Measurements from ENCODE around the gene AGBL1. TPM values are rescaled to one million over a fixed set of nuclear protein-coding genes. Genes with fewer than 3 reads are reported as not detected.

Gene AGBL1
- total RNA-seq, 1 donor from 2014 or later, result not detected

DNA sequence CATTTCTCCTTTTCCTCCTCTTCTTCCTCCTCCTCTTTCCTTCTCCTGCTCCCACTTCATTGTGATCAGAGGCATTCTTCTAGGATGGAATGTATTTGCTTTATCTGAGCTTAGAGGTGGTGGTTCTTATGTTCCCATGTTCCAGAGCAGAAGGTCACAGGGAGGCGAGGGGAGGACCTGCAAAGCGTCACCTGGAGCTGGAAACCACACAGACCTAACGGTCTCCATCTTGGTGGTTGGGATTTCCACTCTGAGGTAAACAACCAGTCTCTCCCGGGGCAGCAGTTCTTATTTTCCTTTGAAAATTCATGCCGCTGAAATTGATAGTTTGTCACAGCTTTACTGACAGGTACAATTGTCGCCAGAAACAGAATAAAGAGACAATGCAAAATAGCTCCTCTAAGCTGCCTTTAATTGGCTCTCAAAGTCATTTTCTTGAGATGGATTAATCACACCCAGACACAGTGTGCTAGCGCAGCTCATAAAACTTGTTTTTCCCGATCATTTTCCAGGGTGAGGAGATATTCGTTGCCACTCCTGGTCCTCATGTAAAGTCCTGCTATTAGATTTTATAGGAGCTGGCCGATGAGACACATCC lies 16.9 kb upstream of the AGBL1 start:
- Histone ChIP-seq H3K79me2 (ENCODE audit: insufficient read depth, low read length) (no peaks in the 10 kb centered on the region), H3K36me3 (ENCODE audit: insufficient read depth, low read length) (no peaks in the 10 kb centered on the region), H3K4me2 (ENCODE audit: low read length) (no peak overlapping the region), H3K4me3 (ENCODE audit: insufficient read depth, low read depth, low read length) (no peak overlapping the region), H3K27ac (ENCODE audit: low read depth, low read length) (no peak overlapping the region), H3K27me3 (ENCODE audit: insufficient read depth, low read length) (peaks cover 10% of the 10 kb centered on the region), H3K4me1 (ENCODE audit: insufficient read depth, low read length) (no peaks in the 10 kb centered on the region), H3K9me3 (ENCODE audit: insufficient read depth, low read depth, low read length) (no peaks in the 10 kb centered on the region), H2AFZ (ENCODE audit: low read depth, low read length) (no peak overlapping the region), H3K9ac (ENCODE audit: low read length) (no peak overlapping the region), H4K20me1 (ENCODE audit: insufficient read depth, low read length) (no peaks in the 10 kb centered on the region)
- H3K4me3 Mint-ChIP-seq (ENCODE audit: unreplicated experiment), result no peak overlapping the region
- TF ChIP-seq, protein P1, sequence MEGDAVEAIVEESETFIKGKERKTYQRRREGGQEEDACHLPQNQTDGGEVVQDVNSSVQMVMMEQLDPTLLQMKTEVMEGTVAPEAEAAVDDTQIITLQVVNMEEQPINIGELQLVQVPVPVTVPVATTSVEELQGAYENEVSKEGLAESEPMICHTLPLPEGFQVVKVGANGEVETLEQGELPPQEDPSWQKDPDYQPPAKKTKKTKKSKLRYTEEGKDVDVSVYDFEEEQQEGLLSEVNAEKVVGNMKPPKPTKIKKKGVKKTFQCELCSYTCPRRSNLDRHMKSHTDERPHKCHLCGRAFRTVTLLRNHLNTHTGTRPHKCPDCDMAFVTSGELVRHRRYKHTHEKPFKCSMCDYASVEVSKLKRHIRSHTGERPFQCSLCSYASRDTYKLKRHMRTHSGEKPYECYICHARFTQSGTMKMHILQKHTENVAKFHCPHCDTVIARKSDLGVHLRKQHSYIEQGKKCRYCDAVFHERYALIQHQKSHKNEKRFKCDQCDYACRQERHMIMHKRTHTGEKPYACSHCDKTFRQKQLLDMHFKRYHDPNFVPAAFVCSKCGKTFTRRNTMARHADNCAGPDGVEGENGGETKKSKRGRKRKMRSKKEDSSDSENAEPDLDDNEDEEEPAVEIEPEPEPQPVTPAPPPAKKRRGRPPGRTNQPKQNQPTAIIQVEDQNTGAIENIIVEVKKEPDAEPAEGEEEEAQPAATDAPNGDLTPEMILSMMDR (IDR thresholded peaks at IDR 0.05; ENCODE audit: insufficient read depth, low read depth, low read length), result no peak
- TF ChIP-seq EZH2 (IDR thresholded peaks at IDR 0.05; ENCODE audit: insufficient read depth, low read length), result no peak
- DNase-seq (ENCODE audit: low read depth), result no peak
- H3K4me1 Mint-ChIP-seq (ENCODE audit: low read depth, unreplicated experiment), result no peaks in the 10 kb centered on the region
- H3K36me3 Mint-ChIP-seq (ENCODE audit: low read depth, unreplicated experiment), result no peaks in the 10 kb centered on the region
- peaks cover 8% of the 10 kb centered on the region for H3K27me3 Mint-ChIP-seq (ENCODE audit: low read depth, unreplicated experiment)
- no peak for FAIRE-seq
- H3K9me3 Mint-ChIP-seq (ENCODE audit: unreplicated experiment), result peaks cover 6% of the 10 kb centered on the region
- H3K27ac Mint-ChIP-seq (ENCODE audit: unreplicated experiment), result no peak overlapping the region

DNA sequence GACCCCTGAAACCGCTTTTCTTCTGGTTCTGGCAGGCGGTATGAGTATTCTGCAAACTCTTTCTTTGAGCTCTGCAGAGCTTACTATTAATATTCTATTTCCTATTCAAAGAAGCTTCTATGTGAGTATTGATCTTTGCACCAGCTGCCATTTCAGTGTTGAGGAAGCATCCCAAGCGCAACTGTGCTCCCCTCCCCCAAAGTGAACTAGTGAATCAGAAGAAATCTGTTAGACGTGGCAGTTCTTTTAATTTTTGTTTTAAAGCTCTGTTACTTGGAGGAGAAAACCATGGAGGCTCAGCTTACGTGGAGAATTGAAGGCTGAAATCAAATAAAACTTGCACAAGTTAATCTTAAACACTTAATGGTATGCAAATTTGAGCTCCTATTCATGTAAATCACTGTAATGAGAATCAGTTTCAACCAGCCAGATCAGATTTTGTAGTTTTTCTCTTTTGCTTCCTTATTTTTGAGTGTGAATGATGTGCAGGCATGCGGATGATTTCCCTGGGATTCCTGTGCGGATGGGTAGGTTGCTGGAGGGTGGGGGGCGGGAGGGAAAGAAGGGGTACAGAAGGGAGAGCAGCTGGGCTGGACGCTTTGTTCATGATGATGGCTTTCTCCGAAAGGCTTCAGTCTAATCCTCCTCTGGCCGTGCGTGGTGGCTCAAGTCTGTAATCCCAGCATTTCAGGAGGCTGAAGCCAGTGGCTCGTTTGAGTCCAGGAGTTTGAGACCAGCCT lies 16.1 kb upstream of the AGBL1 start:
- no peaks in the 10 kb centered on the region for H3K4me1 ChIP-seq (ENCODE audit: insufficient read depth, low read length)
- no peak for DNase-seq (ENCODE audit: low read depth)
- no peak overlapping the region for H3K4me2 ChIP-seq (ENCODE audit: low read length)
- no peaks in the 10 kb centered on the region for H3K36me3 Mint-ChIP-seq (ENCODE audit: low read depth, unreplicated experiment)
- no peaks in the 10 kb centered on the region for H3K36me3 ChIP-seq (ENCODE audit: insufficient read depth, low read length)
- no peaks in the 10 kb centered on the region for H4K20me1 ChIP-seq (ENCODE audit: insufficient read depth, low read length)
- no peak for TF ChIP-seq EZH2 (IDR thresholded peaks at IDR 0.05; ENCODE audit: insufficient read depth, low read length)
- TF ChIP-seq, protein P1 (IDR thresholded peaks at IDR 0.05; ENCODE audit: insufficient read depth, low read depth, low read length), result no peak
- H3K4me1 Mint-ChIP-seq (ENCODE audit: low read depth, unreplicated experiment), result no peaks in the 10 kb centered on the region
- H2AFZ ChIP-seq (ENCODE audit: low read depth, low read length), result no peak overlapping the region
- no peak overlapping the region for H3K27ac ChIP-seq (ENCODE audit: low read depth, low read length)
- H3K4me3 Mint-ChIP-seq (ENCODE audit: unreplicated experiment), result no peak overlapping the region
- no peak overlapping the region for H3K9ac ChIP-seq (ENCODE audit: low read length)
- no peak for FAIRE-seq
- H3K9me3 Mint-ChIP-seq (ENCODE audit: unreplicated experiment), result peaks cover 6% of the 10 kb centered on the region
- no peak overlapping the region for H3K27ac Mint-ChIP-seq (ENCODE audit: unreplicated experiment)
- H3K79me2 ChIP-seq (ENCODE audit: insufficient read depth, low read length), result no peaks in the 10 kb centered on the region
- H3K9me3 ChIP-seq (ENCODE audit: insufficient read depth, low read depth, low read length), result no peaks in the 10 kb centered on the region
- H3K27me3 ChIP-seq (ENCODE audit: insufficient read depth, low read length), result peaks cover 10% of the 10 kb centered on the region
- H3K4me3 ChIP-seq (ENCODE audit: insufficient read depth, low read depth, low read length), result no peak overlapping the region
- H3K27me3 Mint-ChIP-seq (ENCODE audit: low read depth, unreplicated experiment), result peaks cover 8% of the 10 kb centered on the region

DNA sequence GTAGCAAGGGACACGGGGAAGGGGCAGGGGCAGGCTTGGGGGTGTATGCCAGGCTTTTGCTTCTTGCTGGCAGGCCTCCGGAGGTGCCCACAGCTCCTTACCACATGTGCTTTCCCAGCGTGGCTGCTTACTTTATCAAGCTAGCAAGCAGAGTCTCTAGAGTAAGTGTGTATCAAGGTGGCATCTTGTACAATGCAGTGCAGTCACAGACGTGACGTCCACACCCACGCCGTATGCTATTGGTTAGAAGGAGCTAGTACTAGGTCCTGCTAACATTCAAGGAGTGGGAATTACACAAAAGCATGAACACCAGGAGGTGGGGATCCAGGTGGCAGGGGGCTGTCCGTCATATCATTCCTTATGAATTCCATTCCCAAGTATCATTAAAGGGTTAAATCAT lies 15.3 kb upstream of the AGBL1 start:
- no peaks in the 10 kb centered on the region for H3K79me2 ChIP-seq (ENCODE audit: insufficient read depth, low read length)
- H3K9me3 ChIP-seq (ENCODE audit: insufficient read depth, low read depth, low read length), result no peaks in the 10 kb centered on the region
- TF ChIP-seq, protein P1 (IDR thresholded peaks at IDR 0.05; ENCODE audit: insufficient read depth, low read depth, low read length), result no peak
- TF ChIP-seq EZH2 (IDR thresholded peaks at IDR 0.05; ENCODE audit: insufficient read depth, low read length), result no peak
- peaks cover 8% of the 10 kb centered on the region for H3K27me3 Mint-ChIP-seq (ENCODE audit: low read depth, unreplicated experiment)
- FAIRE-seq, result no peak
- H3K27ac ChIP-seq (ENCODE audit: low read depth, low read length), result no peak overlapping the region
- H3K9ac ChIP-seq (ENCODE audit: low read length), result no peak overlapping the region
- H3K4me1 ChIP-seq (ENCODE audit: insufficient read depth, low read length), result no peaks in the 10 kb centered on the region
- H3K4me2 ChIP-seq (ENCODE audit: low read length), result no peak overlapping the region
- H4K20me1 ChIP-seq (ENCODE audit: insufficient read depth, low read length), result no peaks in the 10 kb centered on the region
- H3K36me3 Mint-ChIP-seq (ENCODE audit: low read depth, unreplicated experiment), result no peaks in the 10 kb centered on the region
- H2AFZ ChIP-seq (ENCODE audit: low read depth, low read length), result no peak overlapping the region
- H3K36me3 ChIP-seq (ENCODE audit: insufficient read depth, low read length), result no peaks in the 10 kb centered on the region
- H3K4me1 Mint-ChIP-seq (ENCODE audit: low read depth, unreplicated experiment), result no peaks in the 10 kb centered on the region
- H3K4me3 Mint-ChIP-seq (ENCODE audit: unreplicated experiment), result no peak overlapping the region
- H3K27ac Mint-ChIP-seq (ENCODE audit: unreplicated experiment), result no peak overlapping the region
- no peak for DNase-seq (ENCODE audit: low read depth)
- H3K9me3 Mint-ChIP-seq (ENCODE audit: unreplicated experiment), result peaks cover 6% of the 10 kb centered on the region
- no peak overlapping the region for H3K4me3 ChIP-seq (ENCODE audit: insufficient read depth, low read depth, low read length)
- H3K27me3 ChIP-seq (ENCODE audit: insufficient read depth, low read length), result peaks cover 10% of the 10 kb centered on the region
